Hematopoietic multipotent progenitor cell treated with erythropoietin and hydrocortisone succinate and interleukin-3 and kit ligand, for 6 days (in vitro differentiated cells): ENCODE data around the gene LOXHD1.

ENCODE experiments used
- DNase-seq: peaks from one replicate; pipeline ENCODE4 v3.0.0-alpha.2; 2015

The LOXHD1 gene

DNA sequence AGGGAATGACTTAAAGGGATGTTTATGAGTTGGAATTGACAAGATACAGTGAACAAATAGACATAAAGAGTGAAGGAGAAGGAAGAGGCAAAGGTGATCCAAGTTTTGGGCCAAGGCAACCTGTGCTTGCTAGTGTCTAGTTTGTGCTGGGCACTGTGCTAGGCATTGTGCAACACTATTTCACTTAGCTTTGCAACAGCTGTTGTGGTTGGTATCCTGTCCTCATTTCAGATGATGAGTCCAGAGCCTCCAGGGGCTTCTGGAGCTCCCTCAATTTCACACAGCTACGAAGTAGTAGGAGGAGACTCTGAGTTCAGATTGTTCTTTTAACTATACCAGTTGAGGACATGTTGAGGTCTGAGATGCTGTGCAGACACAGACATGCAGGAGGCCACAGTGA lies 18.1 kb upstream of the LOXHD1 start:
- DNase-seq, result no peak

DNA sequence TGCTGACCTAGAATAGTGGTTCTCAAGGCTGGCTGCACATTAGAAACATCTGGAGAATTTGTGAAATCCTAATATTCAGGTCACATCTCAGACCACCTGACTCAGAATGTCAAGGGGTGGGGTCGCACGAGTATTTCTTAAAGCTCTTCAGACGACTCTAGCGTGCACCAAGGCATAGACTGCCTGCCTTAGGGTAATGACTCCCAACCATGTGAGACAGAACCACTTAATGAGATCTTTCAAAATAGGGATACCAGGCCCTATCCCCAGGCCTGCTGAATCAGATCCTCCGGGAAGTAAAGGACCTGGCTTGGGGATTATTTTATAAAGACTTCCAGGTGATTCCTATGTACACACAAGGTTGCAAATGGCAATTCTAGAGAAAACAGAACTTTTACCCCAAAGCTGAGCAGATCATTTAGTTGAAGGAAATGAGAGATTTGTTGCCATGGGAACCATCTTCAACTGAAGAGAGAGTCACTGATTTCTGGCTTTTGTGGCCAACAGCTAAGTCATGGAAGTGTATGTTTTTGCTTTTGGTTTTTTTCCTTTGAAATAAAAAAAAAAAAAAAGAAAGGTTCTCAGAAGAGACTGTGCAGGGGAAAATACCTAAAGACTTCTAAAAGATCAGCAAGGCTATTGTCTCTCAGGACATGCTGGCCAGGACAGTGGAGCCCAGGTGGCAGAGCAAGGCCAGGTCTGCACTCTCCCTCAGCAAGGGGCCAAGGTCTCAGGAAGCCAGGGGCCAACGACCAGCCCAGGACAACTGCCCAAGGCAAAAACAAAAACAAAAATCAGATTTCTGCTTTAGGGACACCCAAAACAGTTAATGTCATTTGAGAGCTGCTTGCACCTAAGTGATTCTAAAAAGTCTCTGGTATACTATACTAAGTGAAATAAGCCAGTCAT lies 15.3 kb upstream of the LOXHD1 start:
- peak; percentile 15 for DNase-seq

DNA sequence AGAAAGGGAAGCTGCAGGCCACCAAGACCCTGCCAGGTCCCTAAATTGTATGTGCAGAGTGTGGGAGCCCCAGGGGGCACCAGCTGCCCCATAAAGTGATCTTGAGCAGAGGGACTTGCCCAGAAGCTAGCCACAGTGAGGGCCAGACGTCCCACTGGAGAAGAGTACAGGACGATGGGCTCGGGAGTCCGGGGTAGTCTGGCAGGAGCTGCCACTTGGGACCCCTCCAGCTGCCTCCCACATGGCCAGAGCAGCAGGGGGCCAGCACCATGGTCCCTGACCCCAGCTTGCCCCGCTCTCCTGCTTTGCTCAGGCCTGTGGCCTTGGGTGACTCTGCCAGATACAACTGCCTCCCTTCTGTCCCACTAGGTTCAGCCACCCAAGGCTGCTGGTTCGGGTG lies 11.7 kb upstream of the LOXHD1 start:
- DNase-seq, result no peak

DNA sequence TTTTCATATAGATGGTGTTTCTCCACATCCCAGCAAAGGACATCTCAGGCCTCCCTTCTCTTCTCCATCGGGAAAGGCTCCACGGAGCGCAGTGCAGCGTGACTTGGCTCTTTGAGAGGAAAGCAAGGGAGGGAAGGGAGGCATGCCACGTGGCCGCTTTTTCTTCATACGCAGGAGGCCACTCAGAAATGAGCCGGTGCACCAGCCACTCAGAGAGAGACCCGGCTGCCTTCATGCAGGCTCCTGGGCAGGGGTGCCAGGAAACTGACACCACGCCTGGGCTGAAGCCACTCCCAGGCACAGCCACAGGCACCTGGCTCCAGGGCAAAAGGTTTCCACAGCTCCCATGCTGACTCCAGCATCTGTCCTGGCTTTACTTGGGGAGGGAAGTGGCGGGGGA lies 11.1 kb upstream of the LOXHD1 start:
- no peak for DNase-seq

DNA sequence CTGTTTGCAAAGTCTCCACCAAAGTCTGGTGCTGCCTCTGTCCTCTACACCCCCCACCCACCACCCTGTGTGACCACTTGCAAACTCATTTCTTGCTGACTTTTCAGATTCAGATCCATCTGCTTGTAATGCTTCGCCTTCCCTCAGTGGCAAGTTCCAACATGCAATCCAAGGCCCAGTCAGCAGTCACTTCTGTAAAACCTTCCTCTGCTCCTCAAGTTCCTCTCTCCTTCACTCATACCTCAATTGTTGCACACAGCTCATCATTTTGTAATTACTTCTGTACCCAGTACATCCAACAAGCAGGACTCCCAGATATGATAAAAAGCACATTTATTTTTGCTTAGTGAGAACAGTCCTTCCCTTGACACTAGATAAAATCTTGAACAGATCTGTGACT lies 6.5 kb upstream of the LOXHD1 start:
- DNase-seq, result no peak

DNA sequence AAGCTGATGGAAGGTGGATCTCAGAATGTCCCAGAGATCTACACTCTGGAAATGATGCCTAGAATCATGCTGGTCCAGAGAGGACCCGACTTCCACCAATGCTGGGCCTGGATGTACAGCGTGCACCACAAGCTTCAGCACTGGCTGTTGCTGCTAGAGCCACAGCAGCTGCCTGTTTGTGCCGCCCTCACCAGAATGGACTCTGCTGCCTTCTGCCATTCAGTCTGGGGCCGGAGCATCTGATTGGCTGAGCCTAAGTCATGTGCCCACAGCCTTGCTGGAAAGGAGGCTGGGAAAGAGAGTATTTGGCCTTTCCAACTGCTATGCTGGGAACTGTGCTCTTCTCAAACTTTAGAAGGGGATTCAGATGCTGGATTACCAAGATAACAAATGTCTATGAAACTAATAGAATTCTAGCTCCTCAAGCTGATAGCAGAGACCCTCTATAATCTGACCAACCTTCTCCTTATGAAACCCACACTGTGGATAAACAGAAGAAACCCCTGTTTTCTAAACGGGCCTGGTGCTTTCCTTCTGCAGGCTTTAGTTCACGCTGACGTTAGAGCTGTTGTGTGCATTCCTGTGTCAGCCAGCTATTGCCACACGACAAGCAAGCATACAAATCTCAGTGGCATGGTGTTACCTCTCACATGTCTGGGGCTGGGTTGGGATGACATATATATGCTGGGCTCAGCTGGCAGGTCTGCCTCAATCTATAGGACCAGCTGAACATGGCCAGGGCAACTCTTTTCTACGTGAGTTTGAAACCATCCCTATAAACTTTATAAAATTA lies 4.1 kb upstream of the LOXHD1 start:
- no peak for DNase-seq

DNA sequence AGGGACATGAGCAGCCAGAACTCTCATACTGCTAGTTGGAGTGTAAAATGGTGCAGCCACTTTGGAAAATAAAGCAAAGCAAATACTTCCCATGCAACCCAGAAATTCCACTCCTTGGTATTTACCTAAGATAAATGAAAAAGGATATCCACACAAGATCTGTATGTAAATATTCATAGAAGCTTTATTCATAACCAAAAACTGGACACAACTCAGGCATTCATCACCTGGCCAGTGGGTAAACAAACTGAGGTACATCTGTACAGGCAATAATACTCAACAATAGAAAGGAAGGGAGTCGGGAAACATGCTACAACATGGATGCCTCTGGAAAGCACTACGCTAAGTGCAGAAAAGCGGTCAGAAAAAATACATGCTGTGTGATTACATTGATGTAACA lies 2.5 kb upstream of the LOXHD1 start:
- DNase-seq, result no peak

DNA sequence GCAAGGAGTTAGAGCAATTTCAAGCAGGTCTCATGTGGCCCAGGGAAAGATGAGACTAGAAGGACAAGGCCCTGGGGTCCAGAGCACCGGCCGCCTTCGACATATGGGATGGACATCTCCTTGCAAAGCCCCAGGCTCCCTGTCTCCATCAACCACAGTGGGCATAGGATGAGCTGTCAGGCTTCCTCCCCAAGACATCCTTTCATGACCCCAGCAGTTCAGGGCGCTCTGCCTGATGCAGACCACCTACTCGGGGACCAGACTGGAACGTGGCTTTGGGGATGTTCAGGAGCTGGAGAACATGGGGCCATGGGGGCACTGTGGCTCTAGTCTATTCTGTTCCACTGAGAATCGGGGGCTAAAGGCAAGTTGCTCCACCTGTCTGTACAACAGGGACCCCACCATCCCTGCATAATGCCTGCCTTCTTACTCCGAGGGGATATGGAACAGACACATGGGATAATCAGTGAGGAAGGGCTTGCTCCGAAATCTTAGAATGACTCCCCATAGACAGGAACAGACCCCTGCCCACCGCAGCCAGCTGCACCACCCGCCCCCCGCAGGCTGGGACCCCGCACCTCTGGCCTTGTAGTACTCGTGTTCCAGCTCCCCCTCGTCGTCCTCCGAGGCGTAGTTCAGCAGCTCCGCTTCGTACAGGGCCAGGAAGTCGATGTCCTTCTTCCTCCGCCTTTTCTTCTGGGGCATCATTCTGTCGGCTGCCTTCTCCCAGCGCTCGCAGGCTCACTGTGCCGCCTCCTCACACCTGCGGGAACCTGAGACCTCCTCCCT lies 500 bp downstream of the LOXHD1 start:
- no peak for DNase-seq

DNA sequence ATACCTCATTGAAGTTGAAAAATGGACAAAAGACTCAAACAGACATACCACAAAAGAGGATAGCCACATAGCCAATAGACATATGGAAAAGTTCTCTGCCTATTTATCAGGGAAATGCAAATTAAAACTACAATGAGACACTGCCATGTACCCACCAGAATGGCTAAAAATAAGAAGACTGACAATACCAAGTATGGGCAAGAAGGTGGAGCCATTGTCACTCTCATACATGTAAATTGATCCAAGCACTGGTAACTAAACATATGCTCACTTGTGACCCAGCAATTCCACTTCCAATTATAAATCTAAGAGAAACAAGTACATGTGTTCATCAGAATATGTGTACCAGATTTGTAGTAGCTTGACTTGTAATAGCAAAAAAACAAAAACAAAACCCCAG lies 4.6 kb downstream of the LOXHD1 start:
- DNase-seq, result no peak

DNA sequence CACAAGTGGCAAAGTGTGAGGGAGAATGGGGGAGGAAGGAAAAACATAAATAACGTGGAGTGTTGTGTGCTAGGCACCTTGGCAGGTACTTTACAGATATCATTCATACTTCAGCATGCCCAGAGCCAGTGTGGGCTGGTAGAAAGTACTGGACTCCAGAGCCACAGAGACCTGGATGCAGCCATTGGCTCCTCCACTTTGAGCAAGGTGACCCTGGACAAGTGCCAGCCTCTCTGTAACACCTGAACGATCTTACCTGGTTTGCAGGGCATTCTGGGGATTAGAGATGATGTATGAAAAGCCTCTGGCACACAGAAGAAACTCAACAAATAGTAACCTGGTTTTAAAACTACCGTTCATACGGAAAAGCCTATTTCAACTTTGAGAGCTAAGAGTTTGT lies 6.3 kb downstream of the LOXHD1 start:
- DNase-seq, result no peak

DNA sequence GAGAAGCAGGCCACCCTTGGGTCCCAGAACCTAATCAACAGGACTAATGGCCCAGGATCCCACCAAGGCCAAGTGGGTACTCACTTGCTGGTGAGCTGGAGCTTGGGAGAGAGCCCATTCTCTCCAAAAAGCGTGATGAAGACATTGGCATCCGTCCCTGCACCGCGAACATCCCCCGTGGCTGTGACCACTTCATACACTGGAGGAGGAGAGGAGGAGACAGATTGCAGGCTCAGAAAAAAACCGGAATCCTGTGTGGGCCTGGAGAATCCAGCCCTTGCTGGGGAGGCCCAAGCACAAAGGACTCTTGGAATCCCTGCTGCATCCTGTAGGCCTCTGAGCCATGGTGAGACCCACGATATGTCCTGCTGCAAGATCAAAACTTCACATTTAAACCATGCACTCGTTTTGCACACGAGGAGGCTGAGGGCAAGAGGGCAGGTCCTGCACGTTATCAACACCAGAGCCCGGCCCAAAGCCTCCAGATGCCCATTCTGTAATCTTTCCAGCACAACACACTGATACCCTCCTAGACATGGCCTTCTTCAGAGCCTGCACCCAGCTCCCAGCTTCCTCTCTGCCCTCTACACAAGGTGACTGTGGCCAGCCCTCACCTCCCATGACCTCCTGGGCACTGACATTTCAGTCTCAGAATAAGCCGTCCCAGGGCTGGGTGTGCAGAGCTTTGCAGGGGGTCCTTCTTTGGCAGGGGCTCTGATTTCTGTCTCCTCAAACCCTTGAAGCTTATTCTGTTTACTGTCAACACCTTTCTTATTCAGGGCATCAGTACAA lies 7.8 kb downstream of the LOXHD1 start:
- no peak for DNase-seq

DNA sequence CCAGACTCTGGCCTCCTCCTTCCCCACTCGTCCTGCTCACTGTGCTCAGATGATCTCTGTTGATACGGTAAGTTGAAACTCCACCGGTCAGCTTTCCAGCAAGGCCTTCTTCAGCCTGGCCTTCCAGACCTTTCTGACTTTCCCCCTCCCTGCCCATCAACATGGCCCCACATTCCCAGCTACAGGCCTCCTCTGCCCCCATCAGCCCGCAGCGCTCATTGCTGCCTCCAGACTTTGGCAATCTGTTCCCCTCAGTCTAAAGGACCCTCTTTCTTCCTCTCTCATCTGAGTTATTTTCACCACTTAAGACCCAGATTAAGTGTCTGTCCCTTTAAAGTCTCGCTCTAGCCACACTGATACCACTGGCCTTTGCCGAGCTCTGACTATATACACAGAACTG lies 10.6 kb downstream of the LOXHD1 start:
- DNase-seq, result no peak

DNA sequence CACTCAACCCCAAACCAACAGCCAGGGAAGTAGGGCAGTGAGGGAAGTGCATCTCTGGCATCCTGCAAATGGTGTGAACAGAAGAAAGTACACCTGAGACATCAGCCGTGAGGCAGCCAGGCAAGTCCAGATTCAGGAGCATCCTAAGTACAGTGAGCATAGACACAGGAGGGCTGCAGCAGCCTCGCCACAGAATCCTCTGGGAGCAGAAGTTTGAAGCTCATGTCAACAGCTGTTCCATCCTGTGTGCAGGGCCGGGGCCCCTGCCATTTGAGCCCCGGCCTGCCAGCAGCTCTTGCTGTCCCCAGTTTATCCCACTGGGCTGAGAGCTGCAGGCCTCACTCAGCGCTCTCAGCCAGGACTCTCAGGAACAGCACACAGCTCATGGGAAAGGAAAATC lies 14.5 kb downstream of the LOXHD1 start:
- no peak for DNase-seq

DNA sequence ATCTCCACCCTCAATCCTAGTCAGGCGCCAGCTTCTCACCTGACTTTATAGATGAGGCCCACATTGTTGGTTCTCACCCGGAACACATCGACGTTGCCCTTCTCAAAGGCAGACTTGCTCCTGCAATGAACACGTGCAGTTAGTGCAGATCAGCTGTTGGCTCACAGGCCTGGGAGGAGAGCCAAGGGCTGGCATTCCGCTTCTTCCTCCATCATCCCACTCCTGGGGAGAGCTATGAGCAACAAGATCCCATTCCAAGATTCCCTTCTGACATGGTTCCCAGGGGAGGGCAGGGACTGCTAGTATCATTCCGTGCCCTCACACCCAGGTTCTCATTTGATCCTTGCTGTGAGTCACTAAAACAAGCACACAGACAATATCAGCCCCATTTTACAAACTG lies 15.1 kb downstream of the LOXHD1 start:
- no peak for DNase-seq

DNA sequence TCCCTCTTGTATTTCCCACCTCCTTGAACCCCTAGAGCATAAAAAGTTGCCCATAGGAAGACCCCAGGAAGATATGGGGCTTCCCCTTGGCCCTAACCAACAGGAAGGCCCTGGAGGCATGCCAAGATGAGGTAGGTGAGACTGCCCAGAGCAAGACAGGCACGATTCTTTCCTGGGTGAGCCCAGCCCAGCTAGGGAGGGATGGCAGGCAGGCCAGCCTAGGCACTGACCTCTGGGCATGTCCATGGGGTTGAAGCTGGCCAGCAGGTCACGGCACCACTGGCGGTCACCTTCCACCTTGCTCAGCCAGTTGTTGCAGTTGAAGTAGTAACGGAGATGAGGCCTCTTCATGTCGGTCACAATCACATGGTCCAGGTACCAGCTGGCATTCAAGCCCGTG lies 17.6 kb downstream of the LOXHD1 start:
- DNase-seq, result no peak

DNA sequence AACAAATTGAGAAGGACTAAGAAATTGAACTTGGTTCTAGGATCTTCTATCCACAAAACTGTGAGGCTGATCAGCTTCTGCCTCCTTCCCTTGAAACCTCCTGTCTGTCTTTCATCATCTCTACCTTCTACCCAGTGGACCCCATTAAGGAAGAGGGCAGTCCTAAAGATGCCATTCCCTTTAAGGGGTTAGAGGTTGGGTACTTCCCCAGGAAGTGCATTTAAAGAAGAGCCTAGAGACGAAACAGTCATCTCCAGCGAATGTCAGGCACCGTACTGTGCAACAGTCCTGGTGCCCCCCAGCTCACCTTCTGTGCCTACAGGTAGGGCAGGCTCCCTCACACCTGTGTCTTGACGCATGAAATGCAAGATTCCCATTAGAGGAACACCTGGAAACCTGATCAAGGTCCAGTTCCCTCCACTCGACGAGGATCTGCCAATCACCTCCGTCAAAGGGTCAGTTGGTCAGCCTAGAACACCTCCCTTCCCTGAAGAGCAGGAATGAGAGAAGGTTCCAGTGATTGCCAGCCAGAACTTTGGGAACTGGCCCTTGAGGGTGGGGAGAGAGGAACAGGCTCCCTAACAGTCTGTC lies 20.9 kb downstream of the LOXHD1 start:
- no peak for DNase-seq

DNA sequence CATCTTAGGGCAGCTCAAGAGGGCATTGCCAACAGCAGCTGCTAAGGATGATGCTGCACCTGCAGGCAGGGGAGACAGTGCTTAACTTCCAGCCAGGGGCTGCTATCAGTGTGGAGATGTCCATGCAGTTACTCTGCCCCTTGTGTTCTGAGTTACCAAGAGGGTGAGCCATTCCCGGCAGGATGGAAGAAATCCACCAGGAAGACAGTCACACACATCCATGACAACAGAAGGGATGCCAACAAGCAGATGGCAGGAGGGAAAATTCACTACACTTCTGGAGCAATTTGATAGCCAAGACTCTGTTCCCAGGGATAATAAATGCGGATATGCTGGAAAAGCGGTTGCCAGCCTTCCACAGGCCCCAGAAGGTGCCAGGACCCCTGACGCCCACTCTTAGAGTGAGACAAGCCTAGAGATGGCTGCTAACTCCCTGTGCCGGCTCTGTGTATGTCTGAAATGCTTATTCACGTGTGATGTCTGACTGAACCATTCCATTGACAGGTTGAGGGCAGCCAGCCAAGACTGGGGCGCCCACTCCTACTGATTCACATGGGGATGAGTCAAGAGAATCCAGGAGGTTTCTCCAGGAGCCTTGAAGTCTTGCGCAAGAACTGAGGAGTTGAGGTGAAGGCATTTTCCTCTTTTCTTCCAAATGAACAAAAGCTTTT lies 24.5 kb downstream of the LOXHD1 start:
- DNase-seq, result no peak

DNA sequence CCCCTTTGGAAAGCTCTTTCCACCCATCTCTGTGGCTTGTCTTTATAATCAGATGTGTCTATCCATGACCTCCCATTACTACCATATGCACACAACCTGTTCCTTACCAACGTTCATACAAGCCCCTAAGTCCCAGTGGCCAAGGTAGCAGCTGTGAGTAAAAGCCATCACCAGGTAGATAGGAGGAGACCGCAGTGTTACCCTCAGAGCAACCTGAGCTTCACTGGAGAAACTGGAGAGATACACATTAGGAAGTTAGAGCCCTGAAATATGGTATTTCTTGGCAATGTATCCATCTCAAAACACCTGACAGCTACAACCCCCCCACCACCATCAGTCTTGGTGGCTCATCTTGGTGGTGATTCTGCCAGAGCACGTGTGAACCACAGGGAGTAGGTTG lies 26.0 kb downstream of the LOXHD1 start:
- no peak for DNase-seq

DNA sequence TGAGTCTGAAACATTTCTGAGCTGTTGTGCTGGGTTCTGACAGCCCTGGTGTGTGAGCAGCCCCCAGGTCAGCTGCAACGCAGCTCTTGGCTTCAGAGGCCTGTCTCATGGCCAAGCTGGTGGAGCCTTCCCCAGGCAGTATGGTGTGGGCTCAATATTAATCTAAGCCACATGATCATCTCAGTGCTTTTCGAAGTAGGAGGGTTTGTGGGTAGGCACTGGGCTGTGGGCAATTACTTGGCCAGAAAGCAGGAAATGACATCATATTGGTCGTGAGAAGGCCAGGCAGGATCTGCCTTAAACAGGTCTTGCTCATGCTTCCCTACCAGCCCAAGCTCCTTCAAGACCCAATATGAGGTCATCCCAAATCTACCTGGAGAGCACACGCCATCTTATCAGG lies 26.9 kb downstream of the LOXHD1 start:
- DNase-seq, result peak; percentile 10

DNA sequence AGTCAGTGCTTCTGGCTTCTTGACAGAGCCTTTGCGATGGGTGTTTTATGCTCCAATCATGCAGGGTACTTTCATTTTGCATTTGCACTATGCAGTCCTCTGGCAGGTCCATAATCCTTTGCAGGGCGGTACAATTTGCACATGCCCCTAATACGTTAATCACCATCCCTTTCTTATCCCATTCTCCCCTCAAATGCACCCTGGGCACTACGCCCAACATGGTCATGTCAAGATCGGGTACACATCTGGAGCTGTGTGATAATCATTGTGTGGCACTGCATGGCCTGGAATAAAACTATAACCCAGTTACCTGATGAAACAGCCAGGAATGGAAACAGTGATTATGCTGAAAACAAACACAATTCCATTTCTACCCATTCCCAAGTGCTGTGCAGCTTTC lies 27.7 kb downstream of the LOXHD1 start:
- peak; percentile 61 for DNase-seq

DNA sequence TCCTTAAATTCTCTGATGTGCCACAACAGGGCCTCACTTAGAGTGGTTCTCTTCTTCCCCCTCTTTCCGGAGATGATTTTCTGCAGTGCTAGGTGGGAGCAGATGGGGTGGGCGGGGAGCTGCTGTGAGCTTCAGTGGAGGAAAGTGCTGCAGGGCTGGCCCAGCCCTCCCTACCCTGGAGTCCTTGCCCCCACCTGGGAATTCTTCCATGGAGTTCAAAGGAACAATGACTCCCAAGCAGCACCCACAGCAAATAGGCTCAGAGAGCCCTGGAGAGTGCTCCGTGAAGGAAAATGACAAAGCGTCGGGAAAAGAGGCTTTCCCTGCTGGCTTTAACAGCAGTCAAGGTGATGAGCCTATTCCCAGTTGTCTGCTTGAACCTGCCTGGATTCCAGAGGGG lies 28.8 kb downstream of the LOXHD1 start:
- DNase-seq, result no peak

DNA sequence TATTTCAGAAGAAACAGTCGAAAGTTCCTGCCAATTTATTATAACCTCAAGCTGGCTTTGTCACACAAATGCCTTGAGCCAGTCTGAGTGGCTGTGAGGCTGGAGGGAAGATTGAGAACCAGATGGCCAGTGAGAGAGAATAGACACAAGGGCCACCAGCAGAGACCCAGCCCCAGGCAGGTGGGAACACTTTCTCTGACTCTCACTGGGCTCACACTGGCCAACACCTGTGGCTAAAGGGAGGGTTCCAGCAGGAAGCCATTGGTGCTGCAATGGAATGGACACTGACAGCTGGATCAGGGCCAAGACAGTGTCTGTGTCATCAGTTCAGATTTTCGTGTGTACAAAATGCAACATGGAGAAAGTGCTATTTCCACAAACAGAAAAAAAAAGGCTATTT lies 29.9 kb downstream of the LOXHD1 start:
- DNase-seq, result no peak
